ENCODE data around the gene MUC6.

The MUC6 gene

GRCh38 chr11:995752-996420 lies 40.6 kb downstream of the MUC6 start:
- no peak overlapping the region for H3K27ac ChIP-seq (ENCODE audit: insufficient read depth, low read length, poor library complexity, severe bottlenecking)
- no peaks in the 10 kb centered on the region for H3K4me1 ChIP-seq (ENCODE audit: control insufficient read depth, insufficient read depth, low read length, poor library complexity, severe bottlenecking)
- H3K36me3 ChIP-seq (ENCODE audit: control insufficient read depth, insufficient read depth, low read length): peaks cover 56% of the 10 kb centered on the region
- no peak for DNase-seq
- no peaks in the 10 kb centered on the region for H3K27me3 ChIP-seq (replicated peaks; ENCODE audit: control insufficient read depth, insufficient read depth, low read length, poor library complexity, severe bottlenecking)
- H3K4me3 ChIP-seq (ENCODE audit: insufficient read depth, low read depth, low read length, poor library complexity, severe bottlenecking): no peak overlapping the region
- H3K9me3 ChIP-seq (ENCODE audit: control insufficient read depth, low read length): no peaks in the 10 kb centered on the region

GRCh38 chr11:995044-995751 lies 41.3 kb downstream of the MUC6 start:
- H3K9me3 ChIP-seq (ENCODE audit: control insufficient read depth, low read length): no peaks in the 10 kb centered on the region
- no peaks in the 10 kb centered on the region for H3K27me3 ChIP-seq (replicated peaks; ENCODE audit: control insufficient read depth, insufficient read depth, low read length, poor library complexity, severe bottlenecking)
- H3K36me3 ChIP-seq (ENCODE audit: control insufficient read depth, insufficient read depth, low read length): peaks cover 53% of the 10 kb centered on the region
- H3K4me1 ChIP-seq (ENCODE audit: control insufficient read depth, insufficient read depth, low read length, poor library complexity, severe bottlenecking): no peaks in the 10 kb centered on the region
- DNase-seq: no peak
- H3K4me3 ChIP-seq (ENCODE audit: insufficient read depth, low read depth, low read length, poor library complexity, severe bottlenecking): no peak overlapping the region
- no peak overlapping the region for H3K27ac ChIP-seq (ENCODE audit: insufficient read depth, low read length, poor library complexity, severe bottlenecking)

GRCh38 chr11:993632-994167 lies 42.8 kb downstream of the MUC6 start:
- Histone ChIP-seq H3K9me3 (ENCODE audit: control insufficient read depth, low read length) (no peaks in the 10 kb centered on the region), H3K36me3 (ENCODE audit: control insufficient read depth, insufficient read depth, low read length) (peaks cover 64% of the 10 kb centered on the region), H3K27me3 (replicated peaks; ENCODE audit: control insufficient read depth, insufficient read depth, low read length, poor library complexity, severe bottlenecking) (no peaks in the 10 kb centered on the region), H3K4me1 (ENCODE audit: control insufficient read depth, insufficient read depth, low read length, poor library complexity, severe bottlenecking) (no peaks in the 10 kb centered on the region), H3K27ac (ENCODE audit: insufficient read depth, low read length, poor library complexity, severe bottlenecking) (no peak overlapping the region), H3K4me3 (ENCODE audit: insufficient read depth, low read depth, low read length, poor library complexity, severe bottlenecking) (no peak overlapping the region)
- no peak for DNase-seq

GRCh38 chr11:992577-992976 lies 43.9 kb downstream of the MUC6 start:
- no peaks in the 10 kb centered on the region for H3K27me3 ChIP-seq (replicated peaks; ENCODE audit: control insufficient read depth, insufficient read depth, low read length, poor library complexity, severe bottlenecking)
- no peak overlapping the region for H3K4me3 ChIP-seq (ENCODE audit: insufficient read depth, low read depth, low read length, poor library complexity, severe bottlenecking)
- no peak overlapping the region for H3K27ac ChIP-seq (ENCODE audit: insufficient read depth, low read length, poor library complexity, severe bottlenecking)
- peaks cover 73% of the 10 kb centered on the region for H3K36me3 ChIP-seq (ENCODE audit: control insufficient read depth, insufficient read depth, low read length)
- no peaks in the 10 kb centered on the region for H3K4me1 ChIP-seq (ENCODE audit: control insufficient read depth, insufficient read depth, low read length, poor library complexity, severe bottlenecking)
- DNase-seq: no peak
- H3K9me3 ChIP-seq (ENCODE audit: control insufficient read depth, low read length): no peaks in the 10 kb centered on the region

- Histone ChIP-seq H3K27me3 (replicated peaks; ENCODE audit: control insufficient read depth, insufficient read depth, low read length, poor library complexity, severe bottlenecking) (no peaks in the 10 kb centered on the region), H3K27ac (ENCODE audit: insufficient read depth, low read length, poor library complexity, severe bottlenecking) (no peak overlapping the region), H3K4me1 (ENCODE audit: control insufficient read depth, insufficient read depth, low read length, poor library complexity, severe bottlenecking) (no peaks in the 10 kb centered on the region), H3K9me3 (ENCODE audit: control insufficient read depth, low read length) (no peaks in the 10 kb centered on the region), H3K4me3 (ENCODE audit: insufficient read depth, low read depth, low read length, poor library complexity, severe bottlenecking) (no peak overlapping the region), H3K36me3 (ENCODE audit: control insufficient read depth, insufficient read depth, low read length) (peaks cover 69% of the 10 kb centered on the region)
- DNase-seq: no peak
These were observed 44.7 kb downstream of the MUC6 start for GRCh38 chr11:991711-992307.

- H3K27me3 ChIP-seq (replicated peaks; ENCODE audit: control insufficient read depth, insufficient read depth, low read length, poor library complexity, severe bottlenecking): no peaks in the 10 kb centered on the region
- H3K9me3 ChIP-seq (ENCODE audit: control insufficient read depth, low read length): no peaks in the 10 kb centered on the region
- H3K27ac ChIP-seq (ENCODE audit: insufficient read depth, low read length, poor library complexity, severe bottlenecking): no peak overlapping the region
- H3K36me3 ChIP-seq (ENCODE audit: control insufficient read depth, insufficient read depth, low read length): peaks cover 74% of the 10 kb centered on the region
- no peaks in the 10 kb centered on the region for H3K4me1 ChIP-seq (ENCODE audit: control insufficient read depth, insufficient read depth, low read length, poor library complexity, severe bottlenecking)
- DNase-seq: no peak
- H3K4me3 ChIP-seq (ENCODE audit: insufficient read depth, low read depth, low read length, poor library complexity, severe bottlenecking): no peak overlapping the region
These were observed 45.5 kb downstream of the MUC6 start for GRCh38 chr11:991034-991433.

GRCh38 chr11:990101-990500 lies 46.4 kb downstream of the MUC6 start:
- no peak for DNase-seq
- Histone ChIP-seq H3K9me3 (ENCODE audit: control insufficient read depth, low read length) (no peaks in the 10 kb centered on the region), H3K4me3 (ENCODE audit: insufficient read depth, low read depth, low read length, poor library complexity, severe bottlenecking) (no peak overlapping the region), H3K4me1 (ENCODE audit: control insufficient read depth, insufficient read depth, low read length, poor library complexity, severe bottlenecking) (no peaks in the 10 kb centered on the region), H3K27me3 (replicated peaks; ENCODE audit: control insufficient read depth, insufficient read depth, low read length, poor library complexity, severe bottlenecking) (no peaks in the 10 kb centered on the region), H3K27ac (ENCODE audit: insufficient read depth, low read length, poor library complexity, severe bottlenecking) (no peak overlapping the region), H3K36me3 (ENCODE audit: control insufficient read depth, insufficient read depth, low read length) (peaks cover 78% of the 10 kb centered on the region)

GRCh38 chr11:987671-988070 lies 48.8 kb downstream of the MUC6 start:
- no peaks in the 10 kb centered on the region for H3K4me1 ChIP-seq (ENCODE audit: control insufficient read depth, insufficient read depth, low read length, poor library complexity, severe bottlenecking)
- H3K27ac ChIP-seq (ENCODE audit: insufficient read depth, low read length, poor library complexity, severe bottlenecking): no peak overlapping the region
- H3K27me3 ChIP-seq (replicated peaks; ENCODE audit: control insufficient read depth, insufficient read depth, low read length, poor library complexity, severe bottlenecking): no peaks in the 10 kb centered on the region
- no peak overlapping the region for H3K4me3 ChIP-seq (ENCODE audit: insufficient read depth, low read depth, low read length, poor library complexity, severe bottlenecking)
- DNase-seq: no peak
- H3K36me3 ChIP-seq (ENCODE audit: control insufficient read depth, insufficient read depth, low read length): peaks cover 74% of the 10 kb centered on the region
- H3K9me3 ChIP-seq (ENCODE audit: control insufficient read depth, low read length): no peaks in the 10 kb centered on the region

GRCh38 chr11:986952-987305 lies 49.6 kb downstream of the MUC6 start:
- Histone ChIP-seq H3K36me3 (ENCODE audit: control insufficient read depth, insufficient read depth, low read length) (peaks cover 66% of the 10 kb centered on the region), H3K9me3 (ENCODE audit: control insufficient read depth, low read length) (no peaks in the 10 kb centered on the region), H3K4me1 (ENCODE audit: control insufficient read depth, insufficient read depth, low read length, poor library complexity, severe bottlenecking) (no peaks in the 10 kb centered on the region), H3K27me3 (replicated peaks; ENCODE audit: control insufficient read depth, insufficient read depth, low read length, poor library complexity, severe bottlenecking) (no peaks in the 10 kb centered on the region), H3K4me3 (ENCODE audit: insufficient read depth, low read depth, low read length, poor library complexity, severe bottlenecking) (no peak overlapping the region), H3K27ac (ENCODE audit: insufficient read depth, low read length, poor library complexity, severe bottlenecking) (no peak overlapping the region)
- DNase-seq: no peak

Data from effector memory CD4-positive, alpha-beta T cell (primary cell).